Heart left ventricle (tissue), 13 donors: ENCODE data around the gene CR1.

Experiments
- CTCF ChIP-seq, 12 donors: fragments of 200-600 bp; sonication (generic) in 4 of 12; IDR thresholded peaks; one replicate each; pipeline versions ENCODE4 v1.5.0 to v1.8.0; 2018 to 2022; ENCODE audit warnings: antibody characterized with exemption in 12 of 12, mild to moderate bottlenecking in 5 of 12
- POLR2A ChIP-seq, 2 donors: fragments of 450-650 bp; IDR thresholded peaks; one replicate each; pipeline ENCODE4 v1.6.1; 2017; ENCODE audit warnings: antibody characterized with exemption in 2 of 2, mild to moderate bottlenecking in 2 of 2, moderate library complexity in 2 of 2
- donor health status: ischemic (EF 13 %, LVEDD 7.1; RV severe dilation, severe dysfunction).
- donor health status: DM: no; HTN: yes; CAD: no.
- donor health status: DM: no; HTN: no; CAD: no.
- donor health status: ischemic (EF 25% LVEDD 6.9; RV normal size, moderate dysfunction).
- donor health status: ischemic (EF 25% LVEDD 5.7; RV mildly dilated, moderate dysfunction).
- donor health status: ischemic (EF 35%, LVEDD 5.7; RV mildly dilated, moderate dysfunction).
- donor health status: nonischemic (EF 11% LVEDD 7.7; RV severe dilation, severe dysfunction).
- donor health status: DM: yes; HTN: yes; CAD: no.
- donor health status: PGD.
- donor health status: ischemic (EF 29% LVEDD 5.4; RV normal size, mild dysfunction).
- donor health status: nonischemic (EF 23%, LVEDD 6.1; RV moderate dilation, normal function).

GRCh38 chr1:207645635-207646081, 149.7 kb downstream of the CR1 start:
- TF ChIP-seq CTCF (IDR thresholded peaks at IDR 0.05) (no peak), POLR2A (IDR thresholded peaks at IDR 0.05) (no peak)
